ENCODE measurements around the gene BRWD1.

DNA sequence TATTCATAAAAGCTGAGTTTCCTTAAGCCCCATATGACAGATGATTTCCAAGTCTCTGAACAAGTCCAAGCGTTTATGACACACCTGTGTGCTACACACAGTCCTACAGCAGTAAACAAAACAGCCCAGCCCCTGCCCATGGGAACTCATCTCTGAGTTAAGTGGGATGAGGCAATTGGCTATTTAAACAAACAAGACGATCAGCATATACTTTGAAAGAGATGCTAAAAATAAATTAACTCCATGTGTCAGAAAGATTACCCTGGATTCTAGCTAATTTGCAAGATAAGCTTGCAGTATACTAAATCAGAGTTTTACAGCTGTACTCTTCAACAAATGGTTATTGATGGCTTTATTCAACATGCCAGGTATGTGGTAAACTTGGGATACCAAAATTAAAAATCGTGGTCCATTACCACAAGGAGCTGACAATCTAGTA lies 137.1 kb downstream of the BRWD1 start:
- no peak for TF ChIP-seq CTCF (IDR thresholded peaks at IDR 0.05)
- TF ChIP-seq POLR2A (IDR thresholded peaks at IDR 0.05) = no peak
